Measurements from ENCODE around the gene MCOLN3.

DNA sequence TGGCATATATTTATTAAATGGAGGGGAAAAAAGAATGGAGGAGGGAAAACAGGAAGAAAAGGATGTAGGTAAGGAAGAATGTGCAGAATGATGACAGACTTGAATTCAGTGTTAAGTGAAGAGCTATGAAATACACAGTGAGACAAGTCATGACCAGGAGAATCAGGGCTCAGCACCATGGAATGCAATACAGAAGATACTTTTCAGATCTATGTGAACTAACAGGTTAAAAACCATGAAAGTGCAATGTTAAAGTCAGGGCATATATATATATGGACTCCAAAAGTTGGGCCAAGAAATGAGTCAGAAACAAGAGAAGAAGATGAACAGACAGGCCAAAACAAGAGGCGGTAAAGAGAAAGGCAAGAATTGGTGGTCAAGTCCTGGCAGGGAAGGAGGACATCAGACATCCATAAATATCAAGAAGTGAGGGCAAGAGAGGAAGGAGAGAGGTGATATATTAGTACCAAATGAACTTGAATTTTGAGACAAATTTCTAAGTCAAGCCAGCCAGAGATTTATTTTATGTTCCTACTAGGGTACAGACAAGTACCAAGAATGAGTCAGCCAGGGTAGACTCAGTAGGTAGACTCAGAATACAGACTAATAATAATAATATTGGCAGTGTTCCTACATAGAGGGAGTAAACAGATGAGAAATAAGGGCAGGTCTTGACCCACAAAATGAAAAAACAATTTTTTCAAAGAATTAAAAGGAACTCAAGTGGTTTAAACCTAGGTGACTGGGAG lies 39.5 kb upstream of the MCOLN3 start:
- TF ChIP-seq, protein P1, sequence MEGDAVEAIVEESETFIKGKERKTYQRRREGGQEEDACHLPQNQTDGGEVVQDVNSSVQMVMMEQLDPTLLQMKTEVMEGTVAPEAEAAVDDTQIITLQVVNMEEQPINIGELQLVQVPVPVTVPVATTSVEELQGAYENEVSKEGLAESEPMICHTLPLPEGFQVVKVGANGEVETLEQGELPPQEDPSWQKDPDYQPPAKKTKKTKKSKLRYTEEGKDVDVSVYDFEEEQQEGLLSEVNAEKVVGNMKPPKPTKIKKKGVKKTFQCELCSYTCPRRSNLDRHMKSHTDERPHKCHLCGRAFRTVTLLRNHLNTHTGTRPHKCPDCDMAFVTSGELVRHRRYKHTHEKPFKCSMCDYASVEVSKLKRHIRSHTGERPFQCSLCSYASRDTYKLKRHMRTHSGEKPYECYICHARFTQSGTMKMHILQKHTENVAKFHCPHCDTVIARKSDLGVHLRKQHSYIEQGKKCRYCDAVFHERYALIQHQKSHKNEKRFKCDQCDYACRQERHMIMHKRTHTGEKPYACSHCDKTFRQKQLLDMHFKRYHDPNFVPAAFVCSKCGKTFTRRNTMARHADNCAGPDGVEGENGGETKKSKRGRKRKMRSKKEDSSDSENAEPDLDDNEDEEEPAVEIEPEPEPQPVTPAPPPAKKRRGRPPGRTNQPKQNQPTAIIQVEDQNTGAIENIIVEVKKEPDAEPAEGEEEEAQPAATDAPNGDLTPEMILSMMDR (IDR thresholded peaks at IDR 0.05) = no peak
- TF ChIP-seq POLR2A (IDR thresholded peaks at IDR 0.05) = no peak
